ENCODE measurements around the gene BCCIP.

BCCIP gene

GRCh38 chr10:125775491-125776106 lies 47.7 kb upstream of the BCCIP start, which contains the start of gene MMP21 (continued):
- TF ChIP-seq CSRNP3 (CRISPR knock-in tag; IDR thresholded peaks at IDR 0.05) (no peak), ESRRG (CRISPR knock-in tag; IDR thresholded peaks at IDR 0.05) (no peak), ZC3H10 (CRISPR knock-in tag; IDR thresholded peaks at IDR 0.05) (no peak), TOX (CRISPR knock-in tag; IDR thresholded peaks at IDR 0.05; ENCODE audit: borderline replicate concordance) (no peak), ZNF70 (CRISPR knock-in tag; IDR thresholded peaks at IDR 0.05) (no peak)

GRCh38 chr10:125777806-125778205 lies 45.5 kb upstream of the BCCIP start:
- TF ChIP-seq PATZ1 (CRISPR knock-in tag; IDR thresholded peaks at IDR 0.05; ENCODE audit: borderline replicate concordance): no peak
- no peak for ATAC-seq

GRCh38 chr10:125778556-125778955 lies 44.8 kb upstream of the BCCIP start:
- ATAC-seq: no peak
- TF ChIP-seq OSR1 (CRISPR knock-in tag; IDR thresholded peaks at IDR 0.05) (no peak), ISL1 (CRISPR knock-in tag; IDR thresholded peaks at IDR 0.05) (no peak), POU6F1 (CRISPR knock-in tag; IDR thresholded peaks at IDR 0.05; ENCODE audit: borderline replicate concordance, low read depth) (no peak), BACH2 (CRISPR knock-in tag; IDR thresholded peaks at IDR 0.05; ENCODE audit: borderline replicate concordance) (no peak), ZC3H10 (CRISPR knock-in tag; IDR thresholded peaks at IDR 0.05) (no peak), ZNF565 (CRISPR knock-in tag; conservative IDR thresholded peaks at IDR 0.05; ENCODE audit: low read depth) (no peak), ZNF8 (CRISPR knock-in tag; IDR thresholded peaks at IDR 0.05) (no peak), CSRNP3 (CRISPR knock-in tag; IDR thresholded peaks at IDR 0.05) (no peak), PPARA (CRISPR knock-in tag; IDR thresholded peaks at IDR 0.05; ENCODE audit: borderline replicate concordance) (no peak), CSDC2 (CRISPR knock-in tag; IDR thresholded peaks at IDR 0.05) (no peak)

GRCh38 chr10:125779403-125780327 lies 43.7 kb upstream of the BCCIP start:
- ATAC-seq: no peak
- no peak for TF ChIP-seq ZNF70 (CRISPR knock-in tag; IDR thresholded peaks at IDR 0.05)
- no peak for TF ChIP-seq ZC3H10 (CRISPR knock-in tag; IDR thresholded peaks at IDR 0.05)
- TF ChIP-seq POU6F1 (CRISPR knock-in tag; IDR thresholded peaks at IDR 0.05; ENCODE audit: borderline replicate concordance, low read depth): no peak
- no peak for TF ChIP-seq TCF4 (CRISPR knock-in tag; IDR thresholded peaks at IDR 0.05; ENCODE audit: borderline replicate concordance)

- ATAC-seq: no peak
- TF ChIP-seq PPARA (CRISPR knock-in tag; IDR thresholded peaks at IDR 0.05; ENCODE audit: borderline replicate concordance): no peak
- TF ChIP-seq POU6F1 (CRISPR knock-in tag; IDR thresholded peaks at IDR 0.05; ENCODE audit: borderline replicate concordance, low read depth): no peak
- no peak for TF ChIP-seq ISL1 (CRISPR knock-in tag; IDR thresholded peaks at IDR 0.05)
- TF ChIP-seq ZNF8 (CRISPR knock-in tag; IDR thresholded peaks at IDR 0.05): no peak
- TF ChIP-seq ESRRG (CRISPR knock-in tag; IDR thresholded peaks at IDR 0.05): no peak
- no peak for TF ChIP-seq TCF4 (CRISPR knock-in tag; IDR thresholded peaks at IDR 0.05; ENCODE audit: borderline replicate concordance)
- TF ChIP-seq ZFP3 (CRISPR knock-in tag; IDR thresholded peaks at IDR 0.05): no peak
- no peak for TF ChIP-seq CREB5 (CRISPR knock-in tag; IDR thresholded peaks at IDR 0.05; ENCODE audit: low read depth)
- TF ChIP-seq GLIS3 (CRISPR knock-in tag; IDR thresholded peaks at IDR 0.05): no peak
- TF ChIP-seq CSDC2 (CRISPR knock-in tag; IDR thresholded peaks at IDR 0.05): no peak
- no peak for TF ChIP-seq ZC3H10 (CRISPR knock-in tag; IDR thresholded peaks at IDR 0.05)
- no peak for TF ChIP-seq ZNF70 (CRISPR knock-in tag; IDR thresholded peaks at IDR 0.05)
- no peak for TF ChIP-seq BACH2 (CRISPR knock-in tag; IDR thresholded peaks at IDR 0.05; ENCODE audit: borderline replicate concordance)
- no peak for TF ChIP-seq RARB (CRISPR knock-in tag; IDR thresholded peaks at IDR 0.05)
Observed at GRCh38 chr10:125781374-125781773, 42.0 kb upstream of the BCCIP start.

Measured in SK-N-SH treated with all-trans-retinoic acid at 6 μM for 48 hours (cell line).